HG03060 (cell line): ENCODE data around the gene KRT37.
"Not testable (repeated sequence)": the region's sequence is repeated elsewhere in the genome, so short reads cannot be mapped to it uniquely, and the experiment has no call there.

Experiments
- ATAC-seq: cut with Tn5 transposase; IDR thresholded peaks from one replicate; pipeline ENCODE4 v1.9.1; 2021; ENCODE audit warnings: low read depth, moderate number of reproducible peaks; ENCODE audit not compliant: unreplicated experiment

KRT37 gene

GRCh38 chr17:41381943-41382342 is 42.4 kb downstream of the KRT37 start, which contains the start of gene KRT34:
KRT34 (minus strand) TSS chr17:41382306; CDS start chr17:41382246, 60 bp downstream.
- ATAC-seq = not testable (repeated sequence)

GRCh38 chr17:41380091-41380490 is 44.3 kb downstream of the KRT37 start:
- ATAC-seq = not testable (repeated sequence)

GRCh38 chr17:41377546-41377945 is 46.8 kb downstream of the KRT37 start:
- ATAC-seq = no peak
